ENCODE results near the gene CA7.

The CA7 gene

DNA sequence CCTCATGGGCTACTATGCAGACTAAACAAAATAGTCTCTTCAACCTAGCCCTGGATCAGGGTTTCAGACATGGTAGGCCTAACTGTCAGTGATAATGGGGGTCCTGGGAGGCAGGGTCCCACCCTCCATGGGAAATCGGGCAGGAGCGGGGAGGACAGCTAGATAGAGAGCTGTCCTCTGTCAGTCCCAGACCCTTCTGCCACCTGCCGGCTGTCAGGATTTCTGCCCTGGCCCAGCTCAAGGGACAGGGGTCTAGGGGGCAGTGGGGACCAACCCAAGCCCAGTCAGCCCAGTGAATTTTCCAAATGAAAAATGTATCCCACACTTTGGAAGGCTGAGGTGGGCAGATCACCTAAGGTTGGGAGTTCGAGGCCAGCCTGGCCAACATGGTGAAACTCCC is 5.3 kb downstream of the CA7 start:
- H3K4me3 ChIP-seq (ENCODE audit: low read length): no peak overlapping the region
- TF ChIP-seq CTCF (conservative IDR thresholded peaks at IDR 0.05; ENCODE audit: low read length): no peak
- no peak for DNase-seq (ENCODE audit: low read depth)

GRCh38 chr16:66850115-66850815 is 6.1 kb downstream of the CA7 start:
- H3K4me3 ChIP-seq (ENCODE audit: low read length): no peak overlapping the region
- no peak for DNase-seq (ENCODE audit: low read depth)
- no peak for TF ChIP-seq CTCF (conservative IDR thresholded peaks at IDR 0.05; ENCODE audit: low read length)

- no peak for DNase-seq (ENCODE audit: low read depth)
- no peak for TF ChIP-seq CTCF (conservative IDR thresholded peaks at IDR 0.05; ENCODE audit: low read length)
- H3K4me3 ChIP-seq (ENCODE audit: low read length): no peak overlapping the region
Measured at GRCh38 chr16:66851166-66851964, 7.2 kb downstream of the CA7 start.

GRCh38 chr16:66853261-66854139 is 9.3 kb downstream of the CA7 start:
- no peak for DNase-seq (ENCODE audit: low read depth)
- TF ChIP-seq CTCF (conservative IDR thresholded peaks at IDR 0.05; ENCODE audit: low read length): no peak
- no peak overlapping the region for H3K4me3 ChIP-seq (ENCODE audit: low read length)

GRCh38 chr16:66856184-66856730 is 12.0 kb downstream of the CA7 start:
- H3K4me3 ChIP-seq (ENCODE audit: low read length): no peak overlapping the region
- no peak for TF ChIP-seq CTCF (conservative IDR thresholded peaks at IDR 0.05; ENCODE audit: low read length)
- no peak for DNase-seq (ENCODE audit: low read depth)

GRCh38 chr16:66856801-66857200 is 12.6 kb downstream of the CA7 start:
- H3K4me3 ChIP-seq (ENCODE audit: low read length): no peak overlapping the region
- TF ChIP-seq CTCF (conservative IDR thresholded peaks at IDR 0.05; ENCODE audit: low read length): no peak
- DNase-seq (ENCODE audit: low read depth): no peak
